22Rv1 (cell line): ENCODE results near the gene RPL22.
A peak's percentile ranks its signal among the peaks of the same experiment; 100 is the strongest.

ENCODE experiments used
- H3K27ac ChIP-seq: fragments of 450-650 bp; 2 replicates; pipeline ENCODE4 v1.5.1; 2017
- ZFX ChIP-seq: fragments of 450-650 bp; IDR thresholded peaks from 2 replicates; pipeline ENCODE4 v1.6.1; 2017; ENCODE audit warnings: antibody characterized with exemption, borderline replicate concordance
- TF ChIP-seq, protein P1 (sequence below): fragments of 450-650 bp; IDR thresholded peaks from 2 replicates; pipeline ENCODE4 v1.5.1; 2017; ENCODE audit warnings: mild to moderate bottlenecking

The RPL22 gene

DNA sequence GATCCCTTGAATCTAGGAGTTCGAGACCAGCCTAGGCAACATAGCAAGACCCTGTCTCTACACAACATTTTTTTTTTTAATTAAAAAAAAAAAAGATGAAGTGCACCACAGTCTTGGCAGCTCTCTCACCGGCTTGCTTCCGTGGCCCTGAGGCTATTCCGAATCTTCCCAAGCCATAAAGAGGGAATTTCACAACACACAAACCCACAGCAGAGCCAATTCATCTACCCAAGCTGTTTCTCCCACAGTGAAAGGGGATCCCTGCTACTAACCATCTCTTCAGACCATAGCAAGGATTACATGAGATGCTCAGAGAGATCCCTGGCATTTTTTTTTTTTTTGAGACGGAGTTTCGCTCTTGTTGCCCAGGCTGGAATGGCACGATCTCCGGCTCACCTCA, 10.9 kb downstream of the RPL22 start:
- no peak overlapping the region for H3K27ac ChIP-seq
- TF ChIP-seq, protein P1, sequence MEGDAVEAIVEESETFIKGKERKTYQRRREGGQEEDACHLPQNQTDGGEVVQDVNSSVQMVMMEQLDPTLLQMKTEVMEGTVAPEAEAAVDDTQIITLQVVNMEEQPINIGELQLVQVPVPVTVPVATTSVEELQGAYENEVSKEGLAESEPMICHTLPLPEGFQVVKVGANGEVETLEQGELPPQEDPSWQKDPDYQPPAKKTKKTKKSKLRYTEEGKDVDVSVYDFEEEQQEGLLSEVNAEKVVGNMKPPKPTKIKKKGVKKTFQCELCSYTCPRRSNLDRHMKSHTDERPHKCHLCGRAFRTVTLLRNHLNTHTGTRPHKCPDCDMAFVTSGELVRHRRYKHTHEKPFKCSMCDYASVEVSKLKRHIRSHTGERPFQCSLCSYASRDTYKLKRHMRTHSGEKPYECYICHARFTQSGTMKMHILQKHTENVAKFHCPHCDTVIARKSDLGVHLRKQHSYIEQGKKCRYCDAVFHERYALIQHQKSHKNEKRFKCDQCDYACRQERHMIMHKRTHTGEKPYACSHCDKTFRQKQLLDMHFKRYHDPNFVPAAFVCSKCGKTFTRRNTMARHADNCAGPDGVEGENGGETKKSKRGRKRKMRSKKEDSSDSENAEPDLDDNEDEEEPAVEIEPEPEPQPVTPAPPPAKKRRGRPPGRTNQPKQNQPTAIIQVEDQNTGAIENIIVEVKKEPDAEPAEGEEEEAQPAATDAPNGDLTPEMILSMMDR: no peak
- TF ChIP-seq ZFX: no peak

DNA sequence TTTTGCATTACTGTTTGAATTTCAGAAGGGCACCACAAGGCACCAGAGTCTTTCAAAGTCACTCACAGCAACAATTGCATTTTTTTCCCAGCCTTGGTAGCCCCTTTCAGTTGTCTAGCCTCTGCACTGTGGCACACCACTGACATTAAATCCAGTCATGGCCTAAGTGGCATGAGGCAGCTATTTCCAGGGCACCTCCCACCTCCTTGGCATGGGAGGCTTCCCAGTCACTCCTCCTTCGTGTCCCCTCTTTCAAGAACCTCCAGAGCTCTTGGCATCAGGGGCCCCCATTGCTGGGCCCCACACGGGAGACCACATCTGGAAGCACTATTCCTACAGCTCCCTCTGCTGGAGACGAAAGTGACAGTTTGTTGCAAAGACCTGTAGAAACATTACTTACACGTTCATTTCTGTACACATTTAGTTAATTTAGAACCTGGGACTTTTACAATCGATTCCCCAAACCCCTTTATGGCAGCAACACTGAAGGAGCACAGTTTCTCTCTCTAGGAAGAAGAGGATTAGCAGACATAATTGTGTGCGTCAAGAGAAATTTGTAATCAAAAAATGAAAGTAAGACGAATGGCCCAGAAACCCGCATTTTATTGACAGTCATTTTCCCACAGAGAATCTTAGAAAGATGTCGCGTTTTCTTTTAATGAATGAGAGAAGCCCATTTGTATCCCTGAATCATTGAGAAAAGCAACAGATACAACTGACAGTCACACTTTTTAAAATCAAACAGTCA, 13.6 kb downstream of the RPL22 start:
- no peak overlapping the region for H3K27ac ChIP-seq
- TF ChIP-seq ZFX: no peak
- TF ChIP-seq, protein P1: peak; percentile 77

DNA sequence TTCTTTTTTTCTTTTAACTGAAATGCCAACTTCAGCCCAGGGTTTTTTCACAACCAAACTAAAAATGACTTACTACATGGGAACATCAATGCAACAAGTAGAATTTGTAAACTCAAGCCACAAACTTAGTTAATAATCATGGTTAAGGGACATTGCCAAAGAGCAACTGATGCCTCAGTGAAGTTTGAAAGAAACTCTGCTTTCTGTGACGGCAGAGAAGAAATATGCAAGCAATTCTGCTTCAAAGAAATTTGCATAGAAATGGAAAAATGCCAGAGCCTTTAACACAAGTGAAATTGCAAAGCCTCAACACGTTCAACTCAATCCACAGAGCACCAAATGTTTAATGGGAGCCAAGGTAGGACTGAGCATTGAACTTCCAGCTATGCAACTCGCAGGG, 14.2 kb downstream of the RPL22 start:
- no peak overlapping the region for H3K27ac ChIP-seq
- TF ChIP-seq ZFX: no peak
- TF ChIP-seq, protein P1: no peak

DNA sequence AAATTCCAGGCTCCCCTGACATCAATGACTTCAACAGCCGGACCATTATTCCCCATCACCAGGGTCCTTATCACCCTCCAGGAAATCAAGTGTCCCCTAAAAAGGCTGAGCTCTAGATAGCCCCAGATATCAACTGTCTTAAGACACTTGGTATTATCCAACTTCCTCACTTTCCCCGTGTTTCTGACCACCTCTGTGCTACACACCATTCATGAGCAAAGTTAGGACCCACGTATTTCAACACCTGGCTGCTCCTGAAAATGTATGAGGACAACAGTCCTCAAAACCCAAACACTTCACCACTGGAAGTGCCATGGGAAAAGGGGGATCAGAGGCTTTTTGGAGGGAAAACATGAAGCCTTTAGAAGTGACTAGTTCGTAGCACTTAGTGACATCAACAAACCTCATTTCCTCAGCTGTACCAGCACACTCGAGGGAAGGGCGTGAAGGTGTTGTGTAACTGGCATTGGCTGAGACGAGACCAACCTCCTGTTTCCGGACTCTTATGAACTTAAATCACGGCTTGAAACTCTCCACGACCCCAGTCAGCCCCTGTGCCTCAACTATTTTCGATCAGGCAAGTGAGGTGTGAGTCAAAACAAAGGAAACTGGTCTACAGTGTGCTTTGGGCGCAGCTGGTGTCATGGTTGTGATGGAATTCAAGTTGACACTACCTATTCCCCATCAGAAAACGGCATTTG, 15.2 kb downstream of the RPL22 start:
- no peak overlapping the region for H3K27ac ChIP-seq
- TF ChIP-seq ZFX: no peak
- TF ChIP-seq, protein P1: no peak

DNA sequence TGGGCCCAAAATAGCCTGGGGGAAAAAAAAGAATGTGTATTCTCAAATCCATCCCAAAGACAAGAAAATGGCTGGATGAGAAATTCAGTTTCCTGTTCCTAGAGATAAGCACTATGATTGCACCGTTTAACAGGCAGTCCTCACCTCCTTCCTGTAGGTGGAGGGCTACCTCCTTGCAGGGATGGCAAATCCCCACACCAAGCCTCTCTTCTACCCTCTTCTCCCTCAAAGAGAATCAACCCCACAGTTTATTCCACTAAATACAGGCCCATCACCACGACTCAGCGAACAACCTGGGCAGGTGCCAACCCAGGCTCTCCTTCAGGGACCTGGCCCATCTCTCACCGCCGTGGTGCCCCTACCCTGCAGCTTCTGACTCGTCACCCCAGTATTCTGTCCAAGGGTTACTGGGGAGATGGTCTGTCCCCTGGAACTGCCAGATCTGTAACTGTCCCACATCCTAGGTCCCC, 15.8 kb downstream of the RPL22 start:
- no peak overlapping the region for H3K27ac ChIP-seq
- TF ChIP-seq ZFX: no peak
- TF ChIP-seq, protein P1: no peak; the same call in 1 of the 2 replicates

DNA sequence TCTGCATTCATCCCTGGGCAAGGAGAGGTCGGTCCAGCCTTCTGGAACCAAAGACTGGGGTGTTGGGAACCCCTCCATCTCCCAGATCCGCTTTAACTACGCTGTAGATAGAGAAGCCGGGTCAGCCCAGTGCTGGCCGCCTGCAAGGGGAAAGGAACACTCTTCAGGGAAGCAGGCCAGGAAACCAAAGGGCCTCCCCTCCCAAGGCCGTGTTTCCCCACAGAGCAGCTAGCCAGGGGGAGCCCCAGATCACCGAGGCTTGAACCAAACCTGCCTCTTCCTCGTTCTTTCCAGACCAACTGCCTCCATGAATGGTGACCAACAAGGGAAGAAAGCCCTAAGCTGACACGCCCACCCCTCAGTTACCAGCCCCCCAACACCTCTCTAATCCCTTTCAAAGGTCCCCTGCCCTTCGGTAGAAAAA, 18.0 kb downstream of the RPL22 start:
- TF ChIP-seq, protein P1: no peak
- H3K27ac ChIP-seq: no peak overlapping the region

DNA sequence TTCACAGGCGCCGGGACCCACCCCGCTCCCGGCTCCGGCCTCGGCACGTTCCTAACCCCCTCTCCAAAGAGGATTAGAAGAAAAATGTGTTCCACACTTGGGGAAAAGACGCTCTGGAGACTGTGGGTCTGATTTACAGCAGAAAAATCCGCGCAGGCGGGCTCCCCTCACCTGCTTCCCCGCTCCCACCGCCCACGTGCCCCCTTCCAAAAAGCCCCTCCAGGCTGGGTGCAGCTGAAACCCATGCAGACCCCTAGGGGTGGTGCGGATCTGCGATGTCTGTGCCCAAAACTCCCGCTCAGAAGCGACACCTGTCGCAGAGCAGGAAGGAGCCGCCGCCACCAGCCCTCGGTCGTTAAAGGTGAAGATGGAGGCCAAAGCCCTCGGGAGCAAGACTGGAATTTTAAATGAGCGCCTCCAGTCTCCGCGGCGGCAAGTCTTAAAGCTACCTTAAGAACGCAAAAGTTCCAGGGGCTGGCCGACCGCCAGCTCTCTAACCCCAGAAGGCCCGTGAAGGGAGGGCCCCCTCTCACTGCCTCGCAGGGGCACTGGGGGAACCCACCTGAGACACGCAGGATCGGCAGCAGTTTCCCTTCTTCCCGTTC, 18.6 kb downstream of the RPL22 start:
- no peak overlapping the region for H3K27ac ChIP-seq
- TF ChIP-seq, protein P1: no peak
- TF ChIP-seq ZFX: no peak
